Breast epithelium (tissue), 3 donors: ENCODE measurements around the gene RCE1.

Experiments
- POLR2A ChIP-seq: fragments of 450-650 bp; IDR thresholded peaks from one replicate; pipeline ENCODE4 v1.6.1; 2016; ENCODE audit warnings: antibody characterized with exemption, mild to moderate bottlenecking, moderate library complexity
- POLR2AphosphoS5 ChIP-seq, 3 donors: sonication (generic); formaldehyde crosslinking; IDR thresholded peaks; one replicate each; pipeline ENCODE4 v1.6.1; 2017; ENCODE audit warnings: antibody characterized with exemption in 3 of 3
- TF ChIP-seq, protein P1 (sequence below), 3 donors: fragments of 450-650 bp; IDR thresholded peaks; one replicate each; pipeline ENCODE4 v1.5.1; 2016 to 2017; ENCODE audit warnings: antibody characterized with exemption in 3 of 3, mild to moderate bottlenecking in 3 of 3, moderate library complexity in 3 of 3

DNA sequence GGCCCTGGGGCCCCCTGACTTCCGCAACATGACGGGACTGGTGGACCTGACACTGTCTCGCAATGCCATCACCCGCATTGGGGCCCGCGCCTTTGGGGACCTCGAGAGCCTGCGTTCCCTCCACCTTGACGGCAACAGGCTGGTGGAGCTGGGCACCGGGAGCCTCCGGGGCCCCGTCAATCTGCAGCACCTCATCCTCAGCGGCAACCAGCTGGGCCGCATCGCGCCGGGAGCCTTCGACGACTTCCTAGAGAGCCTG lies 14.6 kb downstream of the RCE1 start:
- TF ChIP-seq, protein P1, sequence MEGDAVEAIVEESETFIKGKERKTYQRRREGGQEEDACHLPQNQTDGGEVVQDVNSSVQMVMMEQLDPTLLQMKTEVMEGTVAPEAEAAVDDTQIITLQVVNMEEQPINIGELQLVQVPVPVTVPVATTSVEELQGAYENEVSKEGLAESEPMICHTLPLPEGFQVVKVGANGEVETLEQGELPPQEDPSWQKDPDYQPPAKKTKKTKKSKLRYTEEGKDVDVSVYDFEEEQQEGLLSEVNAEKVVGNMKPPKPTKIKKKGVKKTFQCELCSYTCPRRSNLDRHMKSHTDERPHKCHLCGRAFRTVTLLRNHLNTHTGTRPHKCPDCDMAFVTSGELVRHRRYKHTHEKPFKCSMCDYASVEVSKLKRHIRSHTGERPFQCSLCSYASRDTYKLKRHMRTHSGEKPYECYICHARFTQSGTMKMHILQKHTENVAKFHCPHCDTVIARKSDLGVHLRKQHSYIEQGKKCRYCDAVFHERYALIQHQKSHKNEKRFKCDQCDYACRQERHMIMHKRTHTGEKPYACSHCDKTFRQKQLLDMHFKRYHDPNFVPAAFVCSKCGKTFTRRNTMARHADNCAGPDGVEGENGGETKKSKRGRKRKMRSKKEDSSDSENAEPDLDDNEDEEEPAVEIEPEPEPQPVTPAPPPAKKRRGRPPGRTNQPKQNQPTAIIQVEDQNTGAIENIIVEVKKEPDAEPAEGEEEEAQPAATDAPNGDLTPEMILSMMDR (IDR thresholded peaks at IDR 0.05), result no peak
- TF ChIP-seq POLR2A, result no peak
- TF ChIP-seq POLR2AphosphoS5 (IDR thresholded peaks at IDR 0.05), result no peak
